H1 (cell line): ENCODE data around the gene DYSF. TPM values are rescaled to one million over a fixed set of nuclear protein-coding genes. Genes with fewer than 3 reads are reported as not detected.

Experiments used
- CTCF ChIA-PET: fragments of 300-600 bp; sonication (Branson Sonifier 250); formaldehyde crosslinking; loops from one replicate; lab custom pipeline; 2021; ENCODE audit not compliant: partially characterized antibody; lab: Charles Lee
- POLR2A ChIA-PET: fragments of 300-600 bp; sonication (Branson Sonifier 250); formaldehyde crosslinking; loops from one replicate; lab custom pipeline; 2021; ENCODE audit warnings: inconsistent platforms; ENCODE audit not compliant: partially characterized antibody; lab: Charles Lee
- DNase-seq, 2 experiments: peaks; one replicate each; pipeline versions ENCODE4 v3.0.0 to v3.0.0-alpha.2; 2010 to 2022; ENCODE audit warnings: low spot score in 2 of 2, low read depth in 1 of 2, mixed read lengths in 1 of 2
- FAIRE-seq: peaks from 2 replicates; lab custom pipeline; 2011; peaks lifted over from hg19 to GRCh38; lab: Jason Lieb, UNC
- H2AFZ ChIP-seq: 2 replicates; pipeline ENCODE4 v1.8.1; 2012; ENCODE audit warnings: low read length, inconsistent platforms
- H2AK5ac ChIP-seq: 2 replicates; pipeline ENCODE4 v1.6.1; 2013; ENCODE audit warnings: low read depth, low read length
- H2BK120ac ChIP-seq: replicated peaks from 2 replicates; pipeline ENCODE3; 2013; ENCODE audit warnings: low read depth, low read length, inconsistent platforms
- H2BK12ac ChIP-seq: 2 replicates; pipeline ENCODE4 v1.6.1; 2013; ENCODE audit warnings: low read depth, low read length
- H2BK15ac ChIP-seq: 2 replicates; pipeline ENCODE4 v1.6.1; 2013; ENCODE audit warnings: low read length
- H2BK20ac ChIP-seq: 2 replicates; pipeline ENCODE4 v1.6.1; 2013; ENCODE audit warnings: low read length
- H2BK5ac ChIP-seq: 2 replicates; pipeline ENCODE4 v1.6.1; 2013; ENCODE audit warnings: low read depth, low read length
- H3K14ac ChIP-seq: 2 replicates; pipeline ENCODE4 v1.6.1; 2013; ENCODE audit warnings: inconsistent platforms; ENCODE audit not compliant: insufficient read length
- H3K18ac ChIP-seq: 2 replicates; pipeline ENCODE4 v1.6.1; 2013; ENCODE audit warnings: low read length; ENCODE audit errors: extremely low read depth
- H3K23ac ChIP-seq: 2 replicates; pipeline ENCODE4 v1.6.1; 2013; ENCODE audit warnings: inconsistent platforms; ENCODE audit not compliant: insufficient read length
- H3K23me2 ChIP-seq: 2 replicates; pipeline ENCODE4 v1.6.1; 2013; ENCODE audit warnings: low read depth, low read length
- H3K27ac ChIP-seq: 2 replicates; pipeline ENCODE4 v1.6.1; 2011; ENCODE audit warnings: low read depth, low read length, inconsistent platforms
- H3K27me3 ChIP-seq, 4 experiments: replicated peaks in 1 of 4; 1 replicate in 1 of 4; 2 replicates in 3 of 4; pipeline versions ENCODE4 v1.6.1 to v1.8.1; 2011 to 2013; ENCODE audit warnings: low read length in 3 of 4, mild to moderate bottlenecking in 3 of 4, inconsistent platforms in 2 of 4, mixed read lengths in 2 of 4, moderate library complexity in 1 of 4; ENCODE audit not compliant: control insufficient read depth in 3 of 4, insufficient read depth in 3 of 4; ENCODE audit errors: extremely low read depth in 1 of 4
- H3K36me3 ChIP-seq, 4 experiments: 2 replicates each; pipeline versions ENCODE4 v1.6.1 to v1.8.1; 2011 to 2013; ENCODE audit warnings: mild to moderate bottlenecking in 4 of 4, low read length in 3 of 4, moderate library complexity in 2 of 4, control low read depth in 1 of 4, inconsistent platforms in 1 of 4; ENCODE audit not compliant: insufficient read depth in 4 of 4, control insufficient read depth in 2 of 4
- H3K4ac ChIP-seq: replicated peaks from 2 replicates; pipeline ENCODE3; 2013; ENCODE audit warnings: low read length, low read depth, mixed read lengths, inconsistent platforms; ENCODE audit not compliant: insufficient read length
- H3K4me1 ChIP-seq, 4 experiments: replicated peaks in 1 of 4; 1 replicate in 1 of 4; 2 replicates in 3 of 4; pipeline versions ENCODE4 v1.6.1 to v1.8.1; 2011 to 2013; ENCODE audit warnings: low read length in 3 of 4, inconsistent platforms in 2 of 4, mixed read lengths in 1 of 4; ENCODE audit not compliant: insufficient read depth in 4 of 4, control insufficient read depth in 3 of 4
- H3K4me2 ChIP-seq, 2 experiments: 2 replicates each; pipeline versions ENCODE4 v1.6.1 to v1.8.1; 2011 to 2013; ENCODE audit warnings: low read depth in 2 of 2, low read length in 2 of 2, control low read depth in 1 of 2, inconsistent platforms in 1 of 2, mild to moderate bottlenecking in 1 of 2; ENCODE audit not compliant: insufficient read depth in 1 of 2
- H3K4me3 ChIP-seq, 4 experiments: fragments of 200-600, 300-600 bp in 1 of 4; sonication (generic), shearing (Covaris generic), sonication (Bioruptor Twin) in 1 of 4; 2 replicates each; pipeline versions ENCODE4 v1.5.1 to v1.8.1; 2011 to 2016; ENCODE audit warnings: low read length in 4 of 4, low read depth in 3 of 4, control low read depth in 2 of 4, inconsistent platforms in 2 of 4, mild to moderate bottlenecking in 2 of 4, mixed read lengths in 1 of 4, moderate library complexity in 1 of 4; ENCODE audit not compliant: insufficient read depth in 2 of 4; ENCODE audit errors: extremely low read depth in 1 of 4
- H3K56ac ChIP-seq: replicated peaks from 2 replicates; pipeline ENCODE3; 2013; ENCODE audit warnings: low read depth, mild to moderate bottlenecking, mixed read lengths, low read length, inconsistent platforms; ENCODE audit not compliant: insufficient read length
- H3K79me1 ChIP-seq: 2 replicates; pipeline ENCODE4 v1.6.1; 2013; ENCODE audit warnings: low read depth, low read length, control low read depth
- H3K79me2 ChIP-seq, 2 experiments: 2 replicates each; pipeline versions ENCODE4 v1.6.1 to v1.8.1; 2012 to 2013; ENCODE audit warnings: low read length in 2 of 2, mild to moderate bottlenecking in 2 of 2, inconsistent platforms in 1 of 2; ENCODE audit not compliant: insufficient read depth in 2 of 2, control insufficient read depth in 1 of 2
- H3K9ac ChIP-seq, 4 experiments: replicated peaks in 1 of 4; 1 replicate in 1 of 4; 2 replicates in 3 of 4; pipeline versions ENCODE4 v1.6.1 to v1.8.1; 2011 to 2013; ENCODE audit warnings: low read depth in 3 of 4, low read length in 3 of 4, control low read depth in 2 of 4, mild to moderate bottlenecking in 2 of 4, moderate library complexity in 2 of 4, inconsistent platforms in 1 of 4; ENCODE audit errors: extremely low read depth in 1 of 4
- H3K9me3 ChIP-seq, 2 experiments: 2 replicates each; pipeline versions ENCODE4 v1.6.1 to v1.8.1; 2012 to 2013; ENCODE audit warnings: mild to moderate bottlenecking in 2 of 2, moderate library complexity in 2 of 2, control low read depth in 1 of 2, inconsistent platforms in 1 of 2, low read depth in 1 of 2, low read length in 1 of 2, mixed read lengths in 1 of 2; ENCODE audit not compliant: insufficient read depth in 2 of 2
- H4K20me1 ChIP-seq, 2 experiments: replicated peaks in 1 of 2; 2 replicates each; pipeline versions ENCODE3 to v1.8.1; 2011 to 2013; ENCODE audit warnings: inconsistent platforms in 2 of 2, low read length in 2 of 2, mild to moderate bottlenecking in 1 of 2; ENCODE audit not compliant: insufficient read depth in 2 of 2, control insufficient read depth in 1 of 2
- H4K5ac ChIP-seq: 2 replicates; pipeline ENCODE4 v1.6.1; 2013; ENCODE audit warnings: low read length, low read depth, mixed read lengths, inconsistent platforms; ENCODE audit not compliant: insufficient read length
- H4K8ac ChIP-seq: 2 replicates; pipeline ENCODE4 v1.8.0; 2013; ENCODE audit warnings: mild to moderate bottlenecking, moderate library complexity, low read length, inconsistent platforms; ENCODE audit not compliant: insufficient read depth; ENCODE audit errors: extremely low read depth
- H4K91ac ChIP-seq: replicated peaks from 2 replicates; pipeline ENCODE3; 2013; ENCODE audit warnings: low read length, mixed read lengths, inconsistent platforms; ENCODE audit not compliant: insufficient read length
- ASH2L ChIP-seq: fragments of 200-600, 300-600 bp; sonication (generic); IDR thresholded peaks from one replicate; pipeline ENCODE4 v1.7.1; 2017; ENCODE audit warnings: low read length
- CTBP2 ChIP-seq: IDR thresholded peaks from 2 replicates; pipeline ENCODE4 v1.7.0; 2011; ENCODE audit warnings: borderline replicate concordance, mild to moderate bottlenecking, moderate library complexity, mixed read lengths, low read length; ENCODE audit not compliant: insufficient read depth, insufficient read length
- HDAC2 ChIP-seq, 2 experiments: fragments of 300-600 bp in 1 of 2; sonication (generic) in 1 of 2; IDR thresholded peaks; 2 replicates each; pipeline ENCODE4 v1.6.1; 2011 to 2012; ENCODE audit warnings: low read depth in 2 of 2, low read length in 2 of 2, mild to moderate bottlenecking in 2 of 2, moderate library complexity in 2 of 2, borderline replicate concordance in 1 of 2, inconsistent platforms in 1 of 2
- JUND ChIP-seq: IDR thresholded peaks from 2 replicates; pipeline ENCODE4 v1.6.1; 2011; ENCODE audit warnings: mild to moderate bottlenecking, improper control_type of control experiment, low read length
- KDM5A ChIP-seq: fragments of 200-600 bp; IDR thresholded peaks from 2 replicates; pipeline ENCODE4 v1.7.1; 2012; ENCODE audit warnings: mild to moderate bottlenecking, low read length, inconsistent platforms, mixed read lengths
- POLR2A ChIP-seq, 2 experiments: IDR thresholded peaks; 1 replicate in 1 of 2; 2 replicates in 1 of 2; pipeline ENCODE4 v1.6.1; 2011; ENCODE audit warnings: low read depth in 2 of 2, low read length in 2 of 2, mild to moderate bottlenecking in 2 of 2; ENCODE audit errors: control extremely low read depth in 1 of 2
- RFX5 ChIP-seq: IDR thresholded peaks from 2 replicates; pipeline ENCODE4 v1.6.1; 2011; ENCODE audit warnings: low read depth, low read length, improper control_type of control experiment, borderline replicate concordance
- RNF2 ChIP-seq: fragments of 200-900, 300-1000 bp; sonication (generic); IDR thresholded peaks from 2 replicates; pipeline ENCODE4 v1.7.1; 2016; ENCODE audit warnings: borderline replicate concordance, low read depth, mild to moderate bottlenecking, antibody characterized with exemption, low read length; ENCODE audit not compliant: poor library complexity, severe bottlenecking; ENCODE audit errors: missing control alignments
- SIX5 ChIP-seq: IDR thresholded peaks from 2 replicates; pipeline ENCODE4 v1.6.1; 2011; ENCODE audit warnings: mild to moderate bottlenecking, low read depth, low read length
- SP4 ChIP-seq: IDR thresholded peaks from 2 replicates; pipeline ENCODE4 v1.6.1; 2012; ENCODE audit warnings: low read length, inconsistent platforms
- SUZ12 ChIP-seq: fragments of 200-600 bp; sonication (generic); IDR thresholded peaks from 2 replicates; pipeline ENCODE4 v1.6.1; 2012; ENCODE audit warnings: mild to moderate bottlenecking, inconsistent platforms, low read length, moderate library complexity, mixed read lengths
- WGBS, 2 experiments: shearing (Covaris generic) in 1 of 2; methylation state at CpG; one replicate each; pipeline versions ENCODE4 v1.1.6 to v1.1.7; 2013 to 2015; ENCODE audit warnings: low lambda C conversion rate in 2 of 2, mixed read lengths in 2 of 2, inconsistent platforms in 1 of 2, low coverage in 1 of 2, missing lambda C conversion rate in 1 of 2; ENCODE audit not compliant: insufficient replicate concordance in 2 of 2, insufficient coverage in 1 of 2, insufficient read length in 1 of 2; ENCODE audit errors: extremely low coverage in 1 of 2, missing lambda C conversion rate in 1 of 2; 5-methylcytosine and 5-hydroxymethylcytosine counted together
- polyA plus RNA-seq, 7 experiments: library from polyadenylated mRNA; depleted of rRNA in 3 of 7; stranded (reverse) in 5 of 7; unstranded in 2 of 7; fragments of >200 nt in 5 of 7; fragments of 200-250 nt in 2 of 7; gene quantifications; 1 replicate in 5 of 7; 2 replicates in 1 of 7; 4 replicates in 1 of 7; pipeline versions ENCODE4 v1.2.1 to v1.2.3, GENCODE V29; 2011 to 2013; ENCODE audit warnings: missing spikeins in 2 of 7, mixed read lengths in 2 of 7
- total RNA-seq: library from RNA; stranded (reverse); fragmentation: NEBNext Ultra II Directional; extraction: Animal tissue kit (Norgen Biotek cat#: 25700); gene quantifications from 2 replicates; pipeline ENCODE4 v1.2.1, GENCODE V29; 2021

Gene DYSF
- total and polyA plus RNA-seq, 2 of the 8 experiments (the other 6 are each of a cell fraction or from before 2014, with no cell fraction given) = 5.8 to 7.1 TPM

GRCh38 chr2:71721362-71721665, 268.0 kb downstream of the DYSF start:
- 100% methylated on average over 1 of the region's 1 CpG; no CpG with 5 or more reads in 1 of the 2 experiments for whole genome bisulfite sequencing, 2 experiments
- no peak overlapping the region for H2BK5ac ChIP-seq
- no peak overlapping the region for H3K27ac ChIP-seq
- no peak overlapping the region for H3K4me2 ChIP-seq
- no peaks in the 10 kb centered on the region for H3K79me2 ChIP-seq
- FAIRE-seq (no peak), DNase-seq (no peak)
- H4K20me1 ChIP-seq = no peaks in the 10 kb centered on the region
- TF ChIP-seq SUZ12 (no peak), ASH2L (no peak), RFX5 (no peak), SP4 (no peak), JUND (no peak), POLR2A (IDR thresholded peaks at IDR 0.05; ENCODE audit: control extremely low read depth in 1 of 2, low read depth in 2 of 2, low read length in 2 of 2) (no peak), KDM5A (no peak), HDAC2 (IDR thresholded peaks at IDR 0.05; ENCODE audit: borderline replicate concordance in 1 of 2, low read depth in 2 of 2, low read length in 2 of 2) (no peak), CTBP2 (no peak), RNF2 (no peak), SIX5 (no peak)
- no peaks in the 10 kb centered on the region for H3K4me1 ChIP-seq
- no peak overlapping the region for H2AK5ac ChIP-seq
- H3K36me3 ChIP-seq = no peaks in the 10 kb centered on the region
- H2BK20ac ChIP-seq = no peak overlapping the region
- no peak overlapping the region for H2BK120ac ChIP-seq
- POLR2A ChIA-PET = no interaction called here
- no peak overlapping the region for H3K4me3 ChIP-seq
- no peak overlapping the region for H3K14ac ChIP-seq
- H3K56ac ChIP-seq = peak overlapping the region; percentile 21
- H3K23me2 ChIP-seq = no peaks in the 10 kb centered on the region; the same call in 1 of the 2 replicates
- no peak overlapping the region for H4K5ac ChIP-seq
- H3K79me1 ChIP-seq = no peaks in the 10 kb centered on the region
- no peak overlapping the region for H4K8ac ChIP-seq
- no peak overlapping the region for H3K18ac ChIP-seq
- H2AFZ ChIP-seq = no peak overlapping the region
- H3K9ac ChIP-seq = no peak overlapping the region
- 0 out of 4 replicates have a peak, but pooled peaks cover 3% of the 10 kb centered on the region in 2 experiments for H3K9me3 ChIP-seq
- H3K23ac ChIP-seq = no peak overlapping the region
- H4K91ac ChIP-seq = no peak overlapping the region
- CTCF ChIA-PET = interaction anchor here (0.6 kb wide), 1 partner anchor 438 kb away, joined by 3 read pairs; no protein-coding TSS in a partner anchor
- H3K27me3 ChIP-seq = 0 out of 7 replicates have a peak, but pooled peaks cover 0 to 2% (median 0%) of the 10 kb centered on the region in 4 experiments
- H2BK12ac ChIP-seq = no peak overlapping the region
- H3K4ac ChIP-seq = no peak overlapping the region
- no peak overlapping the region for H2BK15ac ChIP-seq
